ENCODE data around the gene LGSN. TPM values are rescaled to one million over a fixed set of nuclear protein-coding genes. Genes with fewer than 3 reads are reported as not detected.

The LGSN gene
- total RNA-seq, 1 experiment from 2014 or later = 0.30 TPM

DNA sequence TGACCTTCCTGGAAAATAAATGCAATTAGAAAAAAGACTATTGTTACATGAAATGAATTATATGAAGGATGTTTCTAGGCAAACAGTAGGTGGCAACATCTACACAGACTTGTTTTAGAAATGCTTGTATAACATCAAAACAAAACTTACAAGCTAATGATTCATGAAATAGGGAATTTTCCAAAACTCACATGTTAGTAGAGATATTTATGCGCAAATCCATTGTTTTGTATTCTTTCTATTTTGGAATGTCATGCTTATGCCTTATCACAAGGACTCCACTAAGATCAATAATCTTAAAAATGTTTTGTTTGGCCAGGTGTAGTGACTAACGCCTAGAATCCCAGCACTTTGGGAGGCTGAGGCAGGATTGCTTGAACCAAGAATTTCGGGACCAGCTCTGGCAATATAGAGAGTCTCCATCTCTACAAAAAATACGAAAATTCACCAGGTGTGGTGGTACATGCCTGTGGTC lies 32.3 kb upstream of the LGSN start:
- Histone ChIP-seq H3K9ac (ENCODE audit: low read length) (no peak overlapping the region), H3K4me1 (ENCODE audit: control insufficient read depth in 1 of 2, insufficient read depth in 2 of 2, low read length in 2 of 2) (peaks cover 2 to 37% of the 10 kb centered on the region in 2 experiments; a peak in 3 of 4 replicates), H3K9me3 (ENCODE audit: control insufficient read depth in 1 of 2, insufficient read depth in 1 of 2, low read depth in 1 of 2, low read length in 2 of 2) (no peaks in the 10 kb centered on the region), H4K20me1 (ENCODE audit: insufficient read depth) (no peaks in the 10 kb centered on the region), H3K36me3 (ENCODE audit: control insufficient read depth in 1 of 2, insufficient read depth in 2 of 2, low read length in 2 of 2) (no peaks in the 10 kb centered on the region), H3K4me2 (ENCODE audit: low read length) (no peak overlapping the region), H3K79me2 (ENCODE audit: insufficient read depth, low read length) (no peaks in the 10 kb centered on the region), H3K4me3 (replicated peaks in 1 of 2; ENCODE audit: low read depth in 1 of 2, low read length in 2 of 2) (no peak overlapping the region), H3K27me3 (ENCODE audit: insufficient read depth, low read length) (no peaks in the 10 kb centered on the region), H2AFZ (ENCODE audit: low read depth, low read length, poor library complexity, severe bottlenecking) (peak overlapping the region; percentile 77), H3K27ac (ENCODE audit: low read depth, low read length) (no peak overlapping the region), H3K9me2 (ENCODE audit: insufficient read depth) (0 out of 2 replicates have a peak, but pooled peaks cover under 1% of the 10 kb centered on the region)
- POLR2A ChIA-PET = interaction anchor here (0.8 to 1.6 kb wide), 4 partner anchors 221 to 450 kb away, joined by 4 to 7 read pairs (median 4); no protein-coding TSS in a partner anchor
- DNase-seq (ENCODE audit: low read depth, low spot score) (peak; percentile 33), ATAC-seq (peak; percentile 28)
- intact Hi-C loops (cut with micrococcal nuclease) = loop anchor here (1.0 kb wide), 1 partner anchor 412 kb away; no protein-coding TSS in a partner anchor
- CTCF ChIA-PET = interaction anchor here (1.0 to 5.6 kb wide), 21 partner anchors 50 to 465 kb away, joined by 3 to 138 read pairs (median 6); no protein-coding TSS in a partner anchor
- RAD21 ChIA-PET (ENCODE audit: low non-redundant PET in 1 of 2, low total read pairs in 2 of 2, uncharacterized antibody in 2 of 2, unreplicated experiment in 2 of 2) = interaction anchor here (0.6 to 2.2 kb wide), 6 partner anchors 28 to 452 kb away, joined by 3 to 20 read pairs (median 3); no protein-coding TSS in a partner anchor
- TF ChIP-seq SRF (IDR thresholded peaks at IDR 0.05; ENCODE audit: low read depth) (no peak), RAD21 (IDR thresholded peaks at IDR 0.05; ENCODE audit: low read depth) (peak; percentile 77), CTCF (IDR thresholded peaks at IDR 0.05 in 2 of 3, conservative IDR thresholded peaks at IDR 0.05 in 1 of 3; ENCODE audit: borderline replicate concordance in 1 of 3, insufficient read depth in 1 of 3, low read depth in 2 of 3, low read length in 2 of 3) (peak; percentile 28 to 60 (median 46); a peak in 5 of 6 replicates)
- no TSS peak for BruUV-seq (replicated peaks)

- no peak for DNase-seq (ENCODE audit: low read depth, low spot score)
- no peak for ATAC-seq
- peak overlapping the region; percentile 46 for H2AFZ ChIP-seq (ENCODE audit: low read depth, low read length, poor library complexity, severe bottlenecking)
- ChIA-PET CTCF (interaction anchor here (1.0 to 5.6 kb wide), 3 partner anchors 249 to 453 kb away, joined by 4 to 138 read pairs (median 4); no protein-coding TSS in a partner anchor), RAD21 (ENCODE audit: low non-redundant PET in 1 of 2, low total read pairs in 2 of 2, uncharacterized antibody in 2 of 2, unreplicated experiment in 2 of 2) (no interaction called here), POLR2A (no interaction called here)
- H3K79me2 ChIP-seq (ENCODE audit: insufficient read depth, low read length) = no peaks in the 10 kb centered on the region
- no peak overlapping the region for H3K9ac ChIP-seq (ENCODE audit: low read length)
- H3K36me3 ChIP-seq (ENCODE audit: control insufficient read depth in 1 of 2, insufficient read depth in 2 of 2, low read length in 2 of 2) = no peaks in the 10 kb centered on the region
- no peaks in the 10 kb centered on the region for H4K20me1 ChIP-seq (ENCODE audit: insufficient read depth)
- no peak overlapping the region for H3K4me2 ChIP-seq (ENCODE audit: low read length)
- intact Hi-C loops (cut with micrococcal nuclease) = no loop called here
- H3K27ac ChIP-seq (ENCODE audit: low read depth, low read length) = no peak overlapping the region; the same call in 1 of the 2 replicates
- TF ChIP-seq, protein P1, sequence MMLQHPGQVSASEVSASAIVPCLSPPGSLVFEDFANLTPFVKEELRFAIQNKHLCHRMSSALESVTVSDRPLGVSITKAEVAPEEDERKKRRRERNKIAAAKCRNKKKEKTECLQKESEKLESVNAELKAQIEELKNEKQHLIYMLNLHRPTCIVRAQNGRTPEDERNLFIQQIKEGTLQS (IDR thresholded peaks at IDR 0.05) = no peak
- TF ChIP-seq SRF (IDR thresholded peaks at IDR 0.05; ENCODE audit: low read depth) (no peak), JUND (IDR thresholded peaks at IDR 0.05) (peak; percentile 19; the same call in 1 of the 2 replicates)
- no TSS peak for BruUV-seq (replicated peaks)
- peaks cover 2 to 42% of the 10 kb centered on the region in 2 experiments; a peak in 3 of 4 replicates for H3K4me1 ChIP-seq (ENCODE audit: control insufficient read depth in 1 of 2, insufficient read depth in 2 of 2, low read length in 2 of 2)
- no peaks in the 10 kb centered on the region for H3K27me3 ChIP-seq (ENCODE audit: insufficient read depth, low read length)
- no peaks in the 10 kb centered on the region for H3K9me3 ChIP-seq (ENCODE audit: control insufficient read depth in 1 of 2, insufficient read depth in 1 of 2, low read depth in 1 of 2, low read length in 2 of 2)
- H3K4me3 ChIP-seq (replicated peaks in 1 of 2; ENCODE audit: low read depth in 1 of 2, low read length in 2 of 2) = no peak overlapping the region
- H3K9me2 ChIP-seq (ENCODE audit: insufficient read depth) = 0 out of 2 replicates have a peak, but pooled peaks cover 4% of the 10 kb centered on the region
Observed at GRCh38 chr6:63349401-63349800, 29.6 kb upstream of the LGSN start.

Measured in HCT116 (cell line).